HG02943 (cell line): ENCODE results near the gene RNF31.
A peak's percentile ranks its signal among the peaks of the same experiment; 100 is the strongest.

Experiments used
- ATAC-seq: cut with Tn5 transposase; IDR thresholded peaks from one replicate; pipeline ENCODE4 v1.9.1; 2021; ENCODE audit warnings: mild to moderate bottlenecking, low read depth, moderate library complexity; ENCODE audit not compliant: unreplicated experiment

Gene RNF31

DNA sequence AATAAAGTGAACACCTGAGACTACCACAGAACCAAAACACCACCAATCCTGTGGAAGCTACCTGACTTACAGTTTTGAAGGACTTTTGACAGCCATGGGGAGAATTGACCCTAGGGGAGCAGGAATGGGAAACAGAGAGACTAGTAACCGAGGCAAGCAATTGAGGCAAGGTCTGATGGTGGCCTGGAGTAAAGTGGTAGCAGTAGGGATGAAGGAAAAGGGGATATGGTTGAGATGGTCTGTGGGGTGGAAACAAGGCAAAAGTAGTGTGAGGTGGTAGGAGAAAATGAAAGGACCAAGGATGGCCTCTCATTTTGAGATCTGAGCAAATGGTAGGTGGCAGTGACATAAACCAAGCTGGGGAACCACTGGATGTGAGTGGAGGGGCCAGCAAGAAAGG is 9.5 kb downstream of the RNF31 start:
- no peak for ATAC-seq

- no peak for ATAC-seq
These were observed 10.0 kb downstream of the RNF31 start for GRCh38 chr14:24157331-24157730.

- ATAC-seq = no peak
These were observed 12.6 kb downstream of the RNF31 start for GRCh38 chr14:24159777-24160498.

DNA sequence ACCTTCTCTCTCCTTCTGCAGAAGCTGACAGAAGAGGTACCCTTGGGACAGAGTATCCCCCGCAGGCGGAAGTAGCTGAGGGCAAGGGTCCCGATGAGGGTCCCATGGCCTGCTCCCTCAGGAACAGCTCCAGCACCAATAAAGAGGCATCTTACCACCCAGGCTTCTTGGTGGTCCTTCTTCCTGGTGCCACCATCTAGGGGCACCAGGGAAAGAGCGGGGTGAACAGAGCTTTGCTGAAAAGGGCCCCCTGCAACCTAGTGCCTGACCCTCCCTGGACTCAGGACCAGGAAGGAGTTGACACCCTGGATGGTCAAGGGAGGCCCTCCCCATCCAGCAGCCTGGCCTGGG is 13.2 kb downstream of the RNF31 start:
- ATAC-seq = no peak

DNA sequence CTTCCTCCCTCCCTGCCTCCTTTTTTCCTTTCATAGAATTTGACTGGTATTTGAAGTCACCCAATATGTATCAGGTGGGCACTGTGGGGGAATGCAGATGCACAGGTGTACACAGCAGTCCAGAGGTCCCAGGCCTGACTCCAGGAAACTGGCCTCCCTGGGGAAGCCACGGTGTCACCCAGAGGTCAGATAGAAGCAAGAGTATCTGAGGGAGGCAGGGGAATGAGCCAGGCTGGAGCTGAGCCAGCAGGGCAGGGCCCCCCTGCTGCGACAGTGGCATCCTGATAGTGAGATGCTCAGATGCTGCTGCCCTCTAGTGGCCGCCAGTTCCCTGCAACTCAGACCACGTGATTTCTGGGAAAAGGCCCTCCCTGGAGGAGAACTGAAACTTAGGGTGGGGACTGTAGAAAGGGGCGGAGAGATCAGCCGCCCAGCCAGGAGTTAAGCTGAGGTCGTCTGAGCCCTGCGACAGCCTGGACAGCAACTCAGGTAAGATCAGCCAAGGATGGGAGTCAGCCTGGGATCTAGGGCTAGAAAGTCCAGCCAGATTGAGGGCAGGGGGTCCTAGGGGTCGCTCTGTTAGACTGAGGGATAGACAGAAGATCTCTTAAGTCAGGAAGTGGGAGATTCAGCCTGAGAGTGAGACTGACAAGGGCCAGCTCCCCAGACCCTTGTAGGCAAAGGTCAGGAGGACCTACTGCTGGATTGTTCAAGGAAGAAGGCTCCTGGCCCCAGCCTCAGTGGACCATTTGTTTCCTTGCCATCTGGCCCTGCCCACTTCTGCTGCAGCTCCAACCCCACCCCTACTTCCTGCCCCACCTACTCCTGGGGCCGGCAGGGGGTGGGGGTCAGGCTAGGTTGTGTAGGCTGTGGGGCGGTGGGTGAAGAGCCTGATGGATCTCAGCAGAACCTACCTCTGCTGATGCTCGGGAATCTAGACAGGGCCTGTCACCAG is 13.8 kb downstream of the RNF31 start, which contains the start of gene IRF9:
Gene IRF9 (plus strand): TSS at position 416 of the 955 bp plus-strand sequence. CDS start 880 bp downstream, outside the sequence.
- ATAC-seq = peak; percentile 80

DNA sequence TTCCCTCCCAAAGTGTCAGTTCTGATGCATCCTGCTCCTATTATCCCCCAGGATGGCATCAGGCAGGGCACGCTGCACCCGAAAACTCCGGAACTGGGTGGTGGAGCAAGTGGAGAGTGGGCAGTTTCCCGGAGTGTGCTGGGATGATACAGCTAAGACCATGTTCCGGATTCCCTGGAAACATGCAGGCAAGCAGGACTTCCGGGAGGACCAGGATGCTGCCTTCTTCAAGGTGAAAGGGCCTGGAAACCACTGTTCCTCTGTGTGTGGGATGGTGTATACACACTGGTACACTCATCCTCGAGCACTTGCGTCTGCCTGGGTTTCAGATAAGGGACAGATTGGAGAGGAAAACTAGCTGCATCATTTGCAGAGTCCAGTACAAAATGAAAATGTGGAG is 14.8 kb downstream of the RNF31 start:
- no peak for ATAC-seq

GRCh38 chr14:24164518-24164991 is 17.3 kb downstream of the RNF31 start:
- no peak for ATAC-seq

DNA sequence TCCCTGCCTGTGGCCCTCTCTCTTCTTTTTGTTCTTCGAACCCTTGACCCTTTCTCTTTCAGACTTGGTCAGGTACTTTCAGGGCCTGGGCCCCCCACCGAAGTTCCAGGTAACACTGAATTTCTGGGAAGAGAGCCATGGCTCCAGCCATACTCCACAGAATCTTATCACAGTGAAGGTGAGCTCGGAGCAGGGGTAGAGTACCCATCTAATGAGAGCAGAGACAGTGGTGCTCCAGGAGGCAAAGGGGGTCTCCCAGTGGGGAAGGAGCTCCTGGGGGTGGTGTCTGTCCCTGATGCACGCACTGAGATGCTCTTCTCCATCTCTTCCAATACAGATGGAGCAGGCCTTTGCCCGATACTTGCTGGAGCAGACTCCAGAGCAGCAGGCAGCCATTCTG is 18.5 kb downstream of the RNF31 start:
- no peak for ATAC-seq

GRCh38 chr14:24167469-24168114 is 20.3 kb downstream of the RNF31 start:
- no peak for ATAC-seq

DNA sequence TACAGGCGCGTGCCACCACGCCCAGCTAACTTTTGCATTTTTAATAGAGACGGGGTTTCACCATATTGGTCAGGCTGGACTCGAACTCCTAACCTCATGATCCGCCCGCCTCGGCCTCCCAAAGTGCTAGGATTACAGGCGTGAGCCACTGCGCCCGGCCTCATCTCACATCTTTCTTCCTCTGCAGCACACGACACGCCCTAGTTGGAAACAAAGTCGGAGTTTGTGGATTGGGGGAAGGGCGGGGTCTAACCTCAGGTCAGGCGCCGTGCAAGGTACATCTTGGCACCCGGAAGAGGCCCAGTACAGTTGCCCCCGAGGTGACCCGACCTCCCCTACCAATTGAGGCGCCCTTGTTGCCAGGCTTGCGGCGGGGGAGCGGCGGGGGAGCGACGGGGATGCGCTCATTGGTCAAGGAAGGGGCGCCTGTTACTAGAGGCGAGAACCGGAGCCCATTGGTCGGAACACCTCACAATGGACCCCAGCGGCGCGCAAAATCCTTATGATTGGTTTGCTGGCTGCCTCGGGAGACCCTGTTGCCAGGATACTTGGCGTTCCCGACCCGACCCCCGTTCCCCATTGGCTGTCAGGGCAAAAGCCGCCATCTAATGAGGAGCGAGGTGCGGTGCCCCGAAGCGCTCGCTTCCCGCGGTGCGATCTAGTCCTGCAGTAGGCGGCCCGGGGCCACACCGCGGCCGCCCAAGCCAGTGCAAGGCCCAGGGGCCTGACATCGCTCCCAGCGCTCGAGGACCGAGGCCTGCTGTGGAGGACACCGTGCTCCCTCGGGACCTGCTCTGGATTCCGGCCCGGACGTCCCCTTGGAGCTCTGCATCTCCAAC is 24.3 kb downstream of the RNF31 start, which contains the start of gene REC8:
Gene REC8 (plus strand): TSS at position 659 of the 839 bp plus-strand sequence. CDS start 473 bp downstream, outside the sequence.
- peak; percentile 81 for ATAC-seq

- no peak for ATAC-seq
These were observed 25.1 kb downstream of the RNF31 start for GRCh38 chr14:24172261-24172860.

GRCh38 chr14:24172871-24173281 is 25.6 kb downstream of the RNF31 start:
- ATAC-seq = no peak

GRCh38 chr14:24176599-24176998 is 29.3 kb downstream of the RNF31 start:
- no peak for ATAC-seq

DNA sequence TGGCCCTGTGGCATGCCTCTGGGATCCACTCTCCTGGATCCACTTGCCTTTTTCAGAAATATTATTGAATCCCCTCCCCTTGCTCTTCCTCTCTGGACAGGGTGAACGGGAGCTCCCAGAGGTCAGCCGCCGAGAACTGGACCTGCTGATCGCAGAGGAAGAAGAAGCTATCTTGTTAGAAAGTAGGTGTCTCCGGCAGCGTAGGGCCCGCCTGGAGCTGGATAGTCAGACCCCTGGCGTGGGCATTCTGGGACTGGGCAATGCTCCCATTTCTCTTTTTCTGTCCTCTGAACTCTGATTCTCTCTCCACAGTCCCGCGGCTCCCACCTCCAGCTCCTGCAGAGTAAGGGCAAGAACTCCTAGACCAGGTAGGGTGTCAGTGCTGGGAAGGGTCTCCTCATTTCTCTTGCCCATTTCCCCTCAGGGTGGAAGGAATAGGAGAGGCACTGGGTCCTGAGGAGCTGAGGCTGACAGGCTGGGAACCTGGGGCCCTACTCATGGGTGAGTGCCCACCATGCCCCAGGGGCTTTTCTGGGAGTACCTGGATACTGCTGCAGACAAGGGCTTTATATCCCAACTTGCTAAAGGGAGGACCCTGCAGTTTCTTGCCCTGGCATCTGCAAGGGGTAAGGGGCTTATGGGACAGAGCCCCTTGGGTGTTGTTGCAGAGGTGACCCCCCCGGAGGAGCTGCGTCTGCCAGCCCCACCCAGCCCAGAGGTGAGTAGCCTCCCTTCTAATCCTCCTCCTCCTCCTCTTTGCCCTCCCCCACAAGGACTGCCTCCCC is 29.9 kb downstream of the RNF31 start:
- no peak for ATAC-seq

GRCh38 chr14:24177891-24178290 is 30.6 kb downstream of the RNF31 start:
- ATAC-seq = no peak

DNA sequence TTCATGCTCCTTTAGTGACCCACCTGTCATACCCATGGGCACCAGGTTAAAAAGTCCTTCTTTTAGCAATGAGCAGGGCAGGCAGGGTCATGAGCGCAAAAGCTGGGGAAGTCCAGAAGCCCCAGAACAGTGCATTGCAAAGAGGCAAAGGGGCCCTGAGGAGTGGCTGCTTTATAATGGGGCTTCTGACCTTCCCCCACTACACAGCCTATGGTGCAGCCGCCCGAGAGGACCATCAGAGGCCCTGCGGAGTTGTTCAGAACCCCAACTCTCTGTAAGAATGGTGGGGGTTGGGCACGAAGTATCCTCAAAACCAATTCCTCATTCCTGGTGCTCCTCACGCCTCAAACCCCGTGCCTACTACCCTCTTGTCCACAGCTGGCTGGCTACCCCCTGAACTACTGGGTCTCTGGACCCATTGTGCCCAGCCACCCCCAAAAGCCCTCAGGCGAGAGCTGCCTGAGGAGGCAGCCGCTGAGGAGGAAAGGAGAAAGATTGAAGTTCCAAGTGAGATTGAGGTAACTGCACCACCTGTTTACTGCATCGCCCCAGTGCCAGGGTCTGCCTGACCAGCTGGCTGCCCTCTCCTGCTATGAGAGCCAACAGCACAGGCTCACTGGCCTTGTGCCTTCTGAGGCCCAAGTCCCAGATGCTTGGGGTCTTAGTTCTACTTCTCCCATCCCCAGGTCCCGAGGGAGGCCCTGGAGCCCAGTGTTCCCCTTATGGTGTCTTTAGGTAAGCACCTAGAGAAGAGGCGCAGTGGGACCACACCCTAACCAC is 31.3 kb downstream of the RNF31 start:
- ATAC-seq = no peak

DNA sequence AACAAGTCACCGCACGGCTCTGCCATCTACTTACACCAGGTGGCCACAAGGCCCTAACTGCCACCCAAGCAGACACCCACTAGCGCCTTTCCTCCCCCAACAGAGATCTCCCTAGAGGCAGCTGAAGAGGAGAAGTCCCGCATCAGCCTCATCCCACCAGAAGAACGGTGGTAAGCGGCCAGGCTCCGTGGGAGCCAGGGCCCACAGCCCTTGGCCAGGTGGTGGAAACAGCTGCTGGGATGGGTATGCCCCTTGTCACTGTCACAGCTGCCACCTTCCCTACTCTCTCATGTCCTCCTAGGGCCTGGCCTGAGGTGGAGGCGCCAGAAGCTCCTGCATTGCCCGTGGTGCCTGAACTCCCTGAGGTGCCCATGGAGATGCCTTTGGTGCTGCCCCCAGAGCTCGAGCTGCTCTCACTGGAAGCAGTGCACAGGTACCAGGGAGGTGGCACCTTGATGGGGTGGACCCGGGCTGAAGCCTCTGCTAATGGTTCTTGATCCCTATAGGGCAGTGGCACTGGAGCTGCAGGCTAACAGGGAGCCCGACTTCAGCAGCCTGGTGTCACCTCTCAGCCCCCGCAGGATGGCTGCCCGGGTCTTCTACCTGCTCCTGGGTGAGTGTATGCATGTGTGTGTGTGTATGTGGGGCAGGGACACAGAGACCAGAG is 32.1 kb downstream of the RNF31 start:
- no peak for ATAC-seq
